GM23248 (cell line): ENCODE measurements around the gene PGBD5.

Experiments
- EZH2 ChIP-seq: fragments of 200-600 bp; sonication (generic); IDR thresholded peaks from 2 replicates; pipeline ENCODE4 v1.6.1; 2018; ENCODE audit warnings: antibody characterized with exemption, mild to moderate bottlenecking; ENCODE audit not compliant: insufficient read depth, poor library complexity, severe bottlenecking
- EZH2phosphoT487 ChIP-seq: fragments of 200-600 bp; sonication (generic); IDR thresholded peaks from 2 replicates; pipeline ENCODE4 v1.6.1; 2018; ENCODE audit warnings: antibody characterized with exemption, moderate library complexity, mild to moderate bottlenecking, low read depth; ENCODE audit not compliant: insufficient read depth

GRCh38 chr1:230270559-230271281 is 155.4 kb downstream of the PGBD5 start:
- TF ChIP-seq EZH2 = no peak
- TF ChIP-seq EZH2phosphoT487 = no peak
